Lung (tissue), 12 donors: Measurements from ENCODE around the gene GRK6. TPM values are rescaled to one million over a fixed set of nuclear protein-coding genes. Genes with fewer than 3 reads are reported as not detected.

Experiments
- ATAC-seq: fragments of 200-7000 bp; cut with Tn5 transposase; one replicate; pipeline ENCODE4 v1.9.1; 2020; ENCODE audit warnings: moderate number of reproducible peaks; ENCODE audit not compliant: insufficient read depth, low FRiP score
- DNase-seq, 3 donors: peaks; one replicate each; pipeline ENCODE4 v3.0.0-alpha.2; 2013 to 2017
- H3K27ac ChIP-seq, 2 donors: one replicate each; pipeline ENCODE4 v1.5.1; 2013; ENCODE audit warnings: mild to moderate bottlenecking in 2 of 2, moderate library complexity in 2 of 2, control low read depth in 1 of 2, inconsistent platforms in 1 of 2, low read depth in 1 of 2, low read length in 1 of 2
- H3K27me3 ChIP-seq, 3 donors: one replicate each; pipeline ENCODE4 v1.5.1; 2013; ENCODE audit warnings: low read length in 2 of 3; ENCODE audit not compliant: control insufficient read depth in 3 of 3, insufficient read depth in 3 of 3
- H3K36me3 ChIP-seq, 4 donors: one replicate each; pipeline ENCODE4 v1.5.1; 2013; ENCODE audit warnings: low read length in 4 of 4, mild to moderate bottlenecking in 1 of 4, moderate library complexity in 1 of 4; ENCODE audit not compliant: control insufficient read depth in 4 of 4, insufficient read depth in 4 of 4
- H3K4me1 ChIP-seq, 5 donors: one replicate each; pipeline ENCODE4 v1.5.1; 2013; ENCODE audit warnings: low read length in 5 of 5, mild to moderate bottlenecking in 2 of 5, moderate library complexity in 1 of 5; ENCODE audit not compliant: control insufficient read depth in 5 of 5, insufficient read depth in 5 of 5
- H3K4me3 ChIP-seq: one replicate; pipeline ENCODE4 v1.5.1; 2013; ENCODE audit warnings: mild to moderate bottlenecking, control low read depth, moderate library complexity
- H3K9ac ChIP-seq, 2 donors: one replicate each; pipeline ENCODE4 v1.5.1; 2013; ENCODE audit warnings: low read length in 2 of 2, control low read depth in 1 of 2; ENCODE audit not compliant: insufficient read depth in 1 of 2
- H3K9me3 ChIP-seq, 4 donors: one replicate each; pipeline ENCODE4 v1.5.1; 2013; ENCODE audit warnings: low read length in 3 of 4, mild to moderate bottlenecking in 1 of 4, moderate library complexity in 1 of 4; ENCODE audit not compliant: control insufficient read depth in 4 of 4, insufficient read depth in 3 of 4
- CTCF ChIP-seq: IDR thresholded peaks from 2 replicates; pipeline ENCODE4 v1.5.1; 2012; ENCODE audit warnings: mild to moderate bottlenecking; ENCODE audit errors: control extremely low read depth, extremely low read depth
- WGBS, 2 donors: extraction: QIAGEN DNeasy Blood & Tissue Kit; methylation state at CpG; one replicate each; pipeline ENCODE4 v1.1.7; 2013; 5-methylcytosine and 5-hydroxymethylcytosine counted together
- polyA plus RNA-seq, 2 donors: library from polyadenylated mRNA; stranded (reverse); fragments of 200-250 nt; gene quantifications; one replicate each; pipeline ENCODE4 v1.2.1, GENCODE V29; 2013
- total RNA-seq, 2 donors: library from RNA; depleted of rRNA in 1 of 2; stranded (reverse); fragments of >200 nt in 1 of 2; gene quantifications; one replicate each; pipeline ENCODE4 v1.2.1, GENCODE V29; 2014 to 2021
- donor health status: control.
- donor health status: control.
- donor health status: Bipolar disorder and iron deficiency.
- donor health status: healthy.
- donor health status: DM: yes; HTN: yes; CAD: no.

GRK6 gene
- total and polyA plus RNA-seq, 4 donors = 20.7 to 68.0 (median 40.3) TPM

GRCh38 chr5:177487144-177487543 is 60.7 kb downstream of the GRK6 start:
- Histone ChIP-seq H3K27me3 (no peaks in the 10 kb centered on the region), H3K4me1 (no peaks in the 10 kb centered on the region), H3K4me3 (no peak overlapping the region), H3K9me3 (peaks cover 0 to 3% (median 0%) of the 10 kb centered on the region in 4 donors), H3K27ac (no peak overlapping the region), H3K36me3 (peaks cover 2 to 61% (median 33%) of the 10 kb centered on the region in 4 donors), H3K9ac (no peak overlapping the region)
- no peak for ATAC-seq
- no peak for TF ChIP-seq CTCF
- DNase-seq = no peak
- 93 to 94% methylated on average over 8 of the region's 8 CpGs for WGBS, 2 donors

GRCh38 chr5:177487975-177488374 is 61.5 kb downstream of the GRK6 start:
- WGBS, 2 donors = 90 to 93% methylated on average over 15 of the region's 15 CpGs

GRCh38 chr5:177489119-177489716 is 62.7 kb downstream of the GRK6 start:
- Histone ChIP-seq H3K27ac (no peak overlapping the region), H3K4me1 (peaks cover 0 to 12% (median 8%) of the 10 kb centered on the region in 5 donors), H3K27me3 (no peaks in the 10 kb centered on the region), H3K4me3 (no peak overlapping the region), H3K9me3 (peaks cover 0 to 3% (median 0%) of the 10 kb centered on the region in 4 donors), H3K36me3 (peaks cover 5 to 54% (median 33%) of the 10 kb centered on the region in 4 donors), H3K9ac (no peak overlapping the region)
- no peak for DNase-seq
- no peak for ATAC-seq
- TF ChIP-seq CTCF = no peak
- 82 to 85% methylated on average over 24 to 26 of the region's 26 CpGs for WGBS, 2 donors

More at GRCh38 chr5:177487975-177488374, 61.5 kb downstream of the GRK6 start:
- Histone ChIP-seq H3K27me3 (no peaks in the 10 kb centered on the region), H3K4me3 (no peak overlapping the region), H3K9me3 (peaks cover 0 to 3% (median 0%) of the 10 kb centered on the region in 4 donors), H3K36me3 (peaks cover 5 to 57% (median 34%) of the 10 kb centered on the region in 4 donors), H3K27ac (no peak overlapping the region), H3K9ac (no peak overlapping the region), H3K4me1 (peaks cover 0 to 6% (median 0%) of the 10 kb centered on the region in 5 donors)
- DNase-seq = no peak
- ATAC-seq = no peak
- TF ChIP-seq CTCF = no peak
